ENCODE results near the gene C3. TPM values are rescaled to one million over a fixed set of nuclear protein-coding genes. Genes with fewer than 3 reads are reported as not detected.
"Not testable (repeated sequence)": the region's sequence is repeated elsewhere in the genome, so short reads cannot be mapped to it uniquely, and the experiment has no call there.

Gene C3
- total RNA-seq, 1 donor from 2014 or later: 48.4 TPM

GRCh38 chr19:6713773-6714692 lies 6.4 kb downstream of the C3 start:
- no peak for DNase-seq (ENCODE audit: low spot score)

- no peak for DNase-seq (ENCODE audit: low spot score)
Observed at GRCh38 chr19:6712692-6713670, 7.5 kb downstream of the C3 start.

- DNase-seq (ENCODE audit: low spot score): no peak
Observed at GRCh38 chr19:6712231-6712630, 8.2 kb downstream of the C3 start.

GRCh38 chr19:6711605-6712004 lies 8.8 kb downstream of the C3 start:
- no peak for DNase-seq (ENCODE audit: low spot score)

- no peak for DNase-seq (ENCODE audit: low spot score)
Observed at GRCh38 chr19:6711078-6711361, 9.4 kb downstream of the C3 start.

- no peak for DNase-seq (ENCODE audit: low spot score)
Observed at GRCh38 chr19:6710273-6711077, 10.0 kb downstream of the C3 start.

GRCh38 chr19:6709549-6709948 lies 10.9 kb downstream of the C3 start:
- no peak for DNase-seq (ENCODE audit: low spot score)

- not testable (repeated sequence) for DNase-seq (ENCODE audit: low spot score)
Observed at GRCh38 chr19:6708913-6709312, 11.5 kb downstream of the C3 start.

GRCh38 chr19:6708346-6708745 lies 12.1 kb downstream of the C3 start:
- no peak for DNase-seq (ENCODE audit: low spot score)

GRCh38 chr19:6707658-6708018 lies 12.8 kb downstream of the C3 start:
- DNase-seq (ENCODE audit: low spot score): no peak

- no peak for DNase-seq (ENCODE audit: low spot score)
Observed at GRCh38 chr19:6707011-6707657, 13.3 kb downstream of the C3 start.

- DNase-seq (ENCODE audit: low spot score): no peak
Observed at GRCh38 chr19:6706633-6706958, 13.9 kb downstream of the C3 start.

- DNase-seq (ENCODE audit: low spot score): no peak
Observed at GRCh38 chr19:6705931-6706632, 14.4 kb downstream of the C3 start.

GRCh38 chr19:6700586-6701316 lies 19.7 kb downstream of the C3 start:
- DNase-seq (ENCODE audit: low spot score): no peak

GRCh38 chr19:6699935-6700334 lies 20.5 kb downstream of the C3 start:
- DNase-seq (ENCODE audit: low spot score): no peak

- DNase-seq (ENCODE audit: low spot score): no peak
Observed at GRCh38 chr19:6697291-6697690, 23.2 kb downstream of the C3 start.

- DNase-seq (ENCODE audit: low spot score): no peak
Observed at GRCh38 chr19:6696239-6696820, 24.1 kb downstream of the C3 start.

GRCh38 chr19:6694147-6694815 lies 26.2 kb downstream of the C3 start:
- DNase-seq (ENCODE audit: low spot score): no peak

- no peak for DNase-seq (ENCODE audit: low spot score)
Observed at GRCh38 chr19:6693681-6694080, 26.8 kb downstream of the C3 start.

All from umbilical cord (tissue), 2 donors.